ENCODE results near the gene CCL4. TPM values are rescaled to one million over a fixed set of nuclear protein-coding genes. Genes with fewer than 3 reads are reported as not detected.
"Not testable (repeated sequence)": the region's sequence is repeated elsewhere in the genome, so short reads cannot be mapped to it uniquely, and the experiment has no call there.

The CCL4 gene
- total and polyA plus RNA-seq, 2 donors (not counting 1 experiment from before 2014, with no cell fraction given) = 3.5 to 7.6 TPM

- peak overlapping the region; percentile 75 for H3K4me3 Mint-ChIP-seq
- POLR2A ChIA-PET; ATAC-seq (ENCODE audit: low read depth); H3K79me2 ChIP-seq (ENCODE audit: control insufficient read depth, insufficient read depth, low read length); intact Hi-C loops (cut with micrococcal nuclease); H3K9me3 Mint-ChIP-seq (ENCODE audit: insufficient read depth); H3K36me3 ChIP-seq (replicated peaks in 1 of 2; ENCODE audit: control extremely low read depth in 1 of 2, control insufficient read depth in 1 of 2, extremely low read depth in 1 of 2, insufficient read depth in 2 of 2, low read length in 1 of 2); H2AFZ ChIP-seq (ENCODE audit: insufficient read depth, low read depth, low read length, poor library complexity, severe bottlenecking); H3K9ac ChIP-seq (ENCODE audit: low read length); DNase-seq; H4K20me1 ChIP-seq (ENCODE audit: control insufficient read depth, insufficient read depth, low read length, poor library complexity, severe bottlenecking); H3K9me3 ChIP-seq (ENCODE audit: control extremely low read depth in 1 of 3, control insufficient read depth in 2 of 3, insufficient read depth in 1 of 3, low read length in 2 of 3); H3K27me3 ChIP-seq (replicated peaks in 1 of 4; ENCODE audit: control extremely low read depth in 1 of 4, control insufficient read depth in 3 of 4, insufficient read depth in 4 of 4, low read length in 3 of 4): not testable (repeated sequence)
- H3K4me2 ChIP-seq (replicated peaks; ENCODE audit: low read depth, low read length, poor library complexity, severe bottlenecking) = peak overlapping the region; percentile 48
- peaks cover 55% of the 10 kb centered on the region for H3K4me1 Mint-ChIP-seq
- WGBS (ENCODE audit: insufficient coverage) = no CpG with 5 or more reads among the region's 7 CpGs
- peak overlapping the region; percentile 69 for H3K27ac Mint-ChIP-seq
- H3K27ac ChIP-seq (ENCODE audit: low read length in 2 of 2) = peak overlapping the region in 1 of 2 donors; percentile 24
- peaks cover 24% of the 10 kb centered on the region for H3K27me3 Mint-ChIP-seq
- CTCF ChIA-PET = interaction anchor here (3.3 kb wide), 2 partner anchors 45 to 128 kb away, joined by 11 to 18 read pairs; no protein-coding TSS in a partner anchor
- peaks cover 43 to 52% of the 10 kb centered on the region in 2 donors for H3K4me1 ChIP-seq (ENCODE audit: control insufficient read depth in 2 of 2, insufficient read depth in 2 of 2, low read length in 2 of 2)
- peak overlapping the region in 2 of 5 experiments; percentile 20 to 26 for H3K4me3 ChIP-seq (ENCODE audit: control extremely low read depth in 1 of 5, extremely low read depth in 1 of 5, insufficient read depth in 1 of 5, low read depth in 2 of 5, low read length in 4 of 5)
Measured at GRCh38 chr17:36104246-36104645, 619 bp downstream of the CCL4 start.

GRCh38 chr17:36104701-36105181 lies 1.1 kb downstream of the CCL4 start:
- peaks cover 50% of the 10 kb centered on the region for H3K4me1 Mint-ChIP-seq
- H3K36me3 ChIP-seq (replicated peaks in 1 of 2; ENCODE audit: control extremely low read depth in 1 of 2, control insufficient read depth in 1 of 2, extremely low read depth in 1 of 2, insufficient read depth in 2 of 2, low read length in 1 of 2) = no peaks in the 10 kb centered on the region
- H3K27ac Mint-ChIP-seq = peak overlapping the region; percentile 69
- H3K9ac ChIP-seq (ENCODE audit: low read length) = no peak overlapping the region
- no peak for ATAC-seq (ENCODE audit: low read depth)
- TF ChIP-seq EZH2 (IDR thresholded peaks at IDR 0.05; ENCODE audit: borderline replicate concordance, insufficient read depth, low read depth, low read length, poor library complexity, severe bottlenecking) = no peak
- no peak for TF ChIP-seq CTCF (IDR thresholded peaks at IDR 0.05)
- H3K4me2 ChIP-seq (replicated peaks; ENCODE audit: low read depth, low read length, poor library complexity, severe bottlenecking) = peak overlapping the region; percentile 48
- intact Hi-C loops (cut with micrococcal nuclease) = no loop called here
- H2AFZ ChIP-seq (ENCODE audit: insufficient read depth, low read depth, low read length, poor library complexity, severe bottlenecking) = no peak overlapping the region
- no peaks in the 10 kb centered on the region for H3K9me3 Mint-ChIP-seq (ENCODE audit: insufficient read depth)
- H3K9me3 ChIP-seq (ENCODE audit: control extremely low read depth in 1 of 3, control insufficient read depth in 2 of 3, insufficient read depth in 1 of 3, low read length in 2 of 3) = no peaks in the 10 kb centered on the region
- peak overlapping the region in 2 of 5 experiments; percentile 20 to 26 for H3K4me3 ChIP-seq (ENCODE audit: control extremely low read depth in 1 of 5, extremely low read depth in 1 of 5, insufficient read depth in 1 of 5, low read depth in 2 of 5, low read length in 4 of 5)
- no peaks in the 10 kb centered on the region for H4K20me1 ChIP-seq (ENCODE audit: control insufficient read depth, insufficient read depth, low read length, poor library complexity, severe bottlenecking)
- peaks cover 21% of the 10 kb centered on the region for H3K27me3 Mint-ChIP-seq
- peak overlapping the region in 1 of 2 donors; percentile 24 for H3K27ac ChIP-seq (ENCODE audit: low read length in 2 of 2)
- DNase-seq = no peak
- peak overlapping the region; percentile 75 for H3K4me3 Mint-ChIP-seq
- H3K27me3 ChIP-seq (replicated peaks in 1 of 4; ENCODE audit: control extremely low read depth in 1 of 4, control insufficient read depth in 3 of 4, insufficient read depth in 4 of 4, low read length in 3 of 4) = peaks cover 0 to 9% (median 0%) of the 10 kb centered on the region in 4 experiments
- peaks cover 38 to 47% of the 10 kb centered on the region in 2 donors for H3K4me1 ChIP-seq (ENCODE audit: control insufficient read depth in 2 of 2, insufficient read depth in 2 of 2, low read length in 2 of 2)
- WGBS (ENCODE audit: insufficient coverage) = 20% methylated on average over 4 of the region's 4 CpGs
- ChIA-PET POLR2A (no interaction called here), CTCF (interaction anchor here (3.3 kb wide), 2 partner anchors 44 to 129 kb away, joined by 11 to 18 read pairs; no protein-coding TSS in a partner anchor)
- H3K79me2 ChIP-seq (ENCODE audit: control insufficient read depth, insufficient read depth, low read length) = no peaks in the 10 kb centered on the region
